Measurements from ENCODE around the gene ZNHIT3.
"Not testable (repeated sequence)": the region's sequence is repeated elsewhere in the genome, so short reads cannot be mapped to it uniquely, and the experiment has no call there.

The ZNHIT3 gene

GRCh38 chr17:36484021-36484420 lies 2.5 kb upstream of the ZNHIT3 start:
- not testable (repeated sequence) for DNase-seq (ENCODE audit: low read depth)

- no peak for DNase-seq (ENCODE audit: low read depth)
Measured at GRCh38 chr17:36485027-36485426, 1.5 kb upstream of the ZNHIT3 start.

- no peak for DNase-seq (ENCODE audit: low read depth)
Measured at GRCh38 chr17:36485805-36486203, 677 bp upstream of the ZNHIT3 start.

- no peak for DNase-seq (ENCODE audit: low read depth)
Measured at GRCh38 chr17:36493956-36494355, 7.5 kb downstream of the ZNHIT3 start.

GRCh38 chr17:36494674-36495073 lies 8.2 kb downstream of the ZNHIT3 start:
- DNase-seq (ENCODE audit: low read depth), result no peak

GRCh38 chr17:36495076-36495578 lies 8.6 kb downstream of the ZNHIT3 start:
- DNase-seq (ENCODE audit: low read depth), result no peak

- DNase-seq (ENCODE audit: low read depth), result no peak
Measured at GRCh38 chr17:36496018-36496789, 9.7 kb downstream of the ZNHIT3 start.

GRCh38 chr17:36498155-36498554 lies 11.7 kb downstream of the ZNHIT3 start:
- no peak for DNase-seq (ENCODE audit: low read depth)

GRCh38 chr17:36498560-36499300 lies 12.2 kb downstream of the ZNHIT3 start:
- DNase-seq (ENCODE audit: low read depth), result no peak

GRCh38 chr17:36500745-36501225 lies 14.3 kb downstream of the ZNHIT3 start:
- no peak for DNase-seq (ENCODE audit: low read depth)

GRCh38 chr17:36501351-36501750 lies 14.9 kb downstream of the ZNHIT3 start:
- DNase-seq (ENCODE audit: low read depth), result no peak

GRCh38 chr17:36501963-36502362 lies 15.5 kb downstream of the ZNHIT3 start:
- no peak for DNase-seq (ENCODE audit: low read depth)

GRCh38 chr17:36503456-36504155 lies 17.1 kb downstream of the ZNHIT3 start:
- no peak for DNase-seq (ENCODE audit: low read depth)

- DNase-seq (ENCODE audit: low read depth), result no peak
Measured at GRCh38 chr17:36504156-36504545, 17.7 kb downstream of the ZNHIT3 start.

- DNase-seq (ENCODE audit: low read depth), result no peak
Measured at GRCh38 chr17:36505171-36505570, 18.7 kb downstream of the ZNHIT3 start.

- DNase-seq (ENCODE audit: low read depth), result no peak
Measured at GRCh38 chr17:36506249-36506826, 19.9 kb downstream of the ZNHIT3 start.

GRCh38 chr17:36506831-36507230 lies 20.4 kb downstream of the ZNHIT3 start:
- no peak for DNase-seq (ENCODE audit: low read depth)

GRCh38 chr17:36507266-36507665 lies 20.8 kb downstream of the ZNHIT3 start:
- DNase-seq (ENCODE audit: low read depth), result no peak

- not testable (repeated sequence) for DNase-seq (ENCODE audit: low read depth)
Measured at GRCh38 chr17:36508439-36508838, 22.0 kb downstream of the ZNHIT3 start.

- no peak for DNase-seq (ENCODE audit: low read depth)
Measured at GRCh38 chr17:36509272-36509985, 22.9 kb downstream of the ZNHIT3 start.

- DNase-seq (ENCODE audit: low read depth), result no peak
Measured at GRCh38 chr17:36510636-36511035, 24.2 kb downstream of the ZNHIT3 start.

Data from T-helper 22 cell (primary cell).